Measurements from ENCODE around the gene CFAP92.

DNA sequence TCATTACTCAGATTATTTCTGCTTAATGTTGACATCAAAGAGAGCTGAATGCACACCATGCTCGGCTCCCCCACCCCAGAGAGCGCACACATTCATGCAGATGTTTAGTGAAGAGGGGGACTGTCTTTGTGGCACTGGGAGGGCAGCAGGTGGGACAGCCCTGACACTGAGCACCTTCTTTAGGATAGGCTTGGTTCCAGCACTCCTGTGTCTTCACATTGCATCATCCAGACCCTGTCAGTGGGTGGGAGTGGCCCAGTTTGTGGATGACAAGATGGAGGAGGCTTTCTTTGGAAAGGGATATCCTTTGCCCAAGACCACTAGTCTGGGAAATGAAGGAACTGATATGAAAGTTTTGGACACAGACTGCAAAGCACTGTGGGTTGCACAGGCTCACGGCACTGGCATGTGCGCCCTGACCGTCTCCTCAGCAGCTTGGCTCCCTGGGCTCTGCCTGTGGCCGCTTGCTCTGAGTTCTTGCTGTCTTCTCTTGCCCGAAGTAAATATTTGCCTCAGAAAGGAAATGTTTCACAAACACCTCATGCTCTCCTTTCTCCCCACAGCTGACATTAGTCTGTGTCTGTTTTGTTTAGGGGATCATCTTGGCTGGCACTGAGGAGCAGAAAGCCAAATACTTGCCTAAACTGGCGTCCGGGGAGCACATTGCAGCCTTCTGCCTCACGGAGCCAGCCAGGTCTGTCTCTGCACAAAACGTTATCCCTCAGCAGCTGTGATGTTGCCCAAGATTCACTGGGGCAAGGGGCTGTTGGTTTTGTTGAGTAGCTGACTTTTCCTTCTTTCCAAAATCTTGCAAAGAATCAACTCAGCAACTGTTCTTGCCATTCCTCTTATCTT, 97.8 kb downstream of the CFAP92 start:
- TF ChIP-seq MZF1 (tag by site-specific recombination; IDR thresholded peaks at IDR 0.05; ENCODE audit: borderline replicate concordance) (no peak), ZBTB7A (tag by site-specific recombination; IDR thresholded peaks at IDR 0.05; ENCODE audit: low read depth) (no peak), SETDB1 (IDR thresholded peaks at IDR 0.05; ENCODE audit: insufficient read length, low read length) (no peak), ZNF239 (tag by site-specific recombination; IDR thresholded peaks at IDR 0.05) (no peak)
- TF ChIP-seq, protein P1, sequence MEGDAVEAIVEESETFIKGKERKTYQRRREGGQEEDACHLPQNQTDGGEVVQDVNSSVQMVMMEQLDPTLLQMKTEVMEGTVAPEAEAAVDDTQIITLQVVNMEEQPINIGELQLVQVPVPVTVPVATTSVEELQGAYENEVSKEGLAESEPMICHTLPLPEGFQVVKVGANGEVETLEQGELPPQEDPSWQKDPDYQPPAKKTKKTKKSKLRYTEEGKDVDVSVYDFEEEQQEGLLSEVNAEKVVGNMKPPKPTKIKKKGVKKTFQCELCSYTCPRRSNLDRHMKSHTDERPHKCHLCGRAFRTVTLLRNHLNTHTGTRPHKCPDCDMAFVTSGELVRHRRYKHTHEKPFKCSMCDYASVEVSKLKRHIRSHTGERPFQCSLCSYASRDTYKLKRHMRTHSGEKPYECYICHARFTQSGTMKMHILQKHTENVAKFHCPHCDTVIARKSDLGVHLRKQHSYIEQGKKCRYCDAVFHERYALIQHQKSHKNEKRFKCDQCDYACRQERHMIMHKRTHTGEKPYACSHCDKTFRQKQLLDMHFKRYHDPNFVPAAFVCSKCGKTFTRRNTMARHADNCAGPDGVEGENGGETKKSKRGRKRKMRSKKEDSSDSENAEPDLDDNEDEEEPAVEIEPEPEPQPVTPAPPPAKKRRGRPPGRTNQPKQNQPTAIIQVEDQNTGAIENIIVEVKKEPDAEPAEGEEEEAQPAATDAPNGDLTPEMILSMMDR (tag by site-specific recombination; IDR thresholded peaks at IDR 0.05) = no peak
- TF ChIP-seq, protein P2, sequence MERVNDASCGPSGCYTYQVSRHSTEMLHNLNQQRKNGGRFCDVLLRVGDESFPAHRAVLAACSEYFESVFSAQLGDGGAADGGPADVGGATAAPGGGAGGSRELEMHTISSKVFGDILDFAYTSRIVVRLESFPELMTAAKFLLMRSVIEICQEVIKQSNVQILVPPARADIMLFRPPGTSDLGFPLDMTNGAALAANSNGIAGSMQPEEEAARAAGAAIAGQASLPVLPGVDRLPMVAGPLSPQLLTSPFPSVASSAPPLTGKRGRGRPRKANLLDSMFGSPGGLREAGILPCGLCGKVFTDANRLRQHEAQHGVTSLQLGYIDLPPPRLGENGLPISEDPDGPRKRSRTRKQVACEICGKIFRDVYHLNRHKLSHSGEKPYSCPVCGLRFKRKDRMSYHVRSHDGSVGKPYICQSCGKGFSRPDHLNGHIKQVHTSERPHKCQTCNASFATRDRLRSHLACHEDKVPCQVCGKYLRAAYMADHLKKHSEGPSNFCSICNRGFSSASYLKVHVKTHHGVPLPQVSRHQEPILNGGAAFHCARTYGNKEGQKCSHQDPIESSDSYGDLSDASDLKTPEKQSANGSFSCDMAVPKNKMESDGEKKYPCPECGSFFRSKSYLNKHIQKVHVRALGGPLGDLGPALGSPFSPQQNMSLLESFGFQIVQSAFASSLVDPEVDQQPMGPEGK (tag by site-specific recombination; IDR thresholded peaks at IDR 0.05) = no peak
- TF ChIP-seq, protein P3, sequence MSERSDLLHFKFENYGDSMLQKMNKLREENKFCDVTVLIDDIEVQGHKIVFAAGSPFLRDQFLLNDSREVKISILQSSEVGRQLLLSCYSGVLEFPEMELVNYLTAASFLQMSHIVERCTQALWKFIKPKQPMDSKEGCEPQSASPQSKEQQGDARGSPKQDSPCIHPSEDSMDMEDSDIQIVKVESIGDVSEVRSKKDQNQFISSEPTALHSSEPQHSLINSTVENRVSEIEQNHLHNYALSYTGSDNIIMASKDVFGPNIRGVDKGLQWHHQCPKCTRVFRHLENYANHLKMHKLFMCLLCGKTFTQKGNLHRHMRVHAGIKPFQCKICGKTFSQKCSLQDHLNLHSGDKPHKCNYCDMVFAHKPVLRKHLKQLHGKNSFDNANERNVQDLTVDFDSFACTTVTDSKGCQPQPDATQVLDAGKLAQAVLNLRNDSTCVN (tag by site-specific recombination; optimal IDR thresholded peaks at IDR 0.05) = no peak
